Kidney epithelial cell (primary cell): Measurements from ENCODE around the gene DNPEP. TPM values are rescaled to one million over a fixed set of nuclear protein-coding genes. Genes with fewer than 3 reads are reported as not detected.
A peak's percentile ranks its signal among the peaks of the same experiment; 100 is the strongest.

Experiments used
- DNase-seq: peaks from one replicate; pipeline ENCODE4 v3.0.0-alpha.2; 2010; ENCODE audit warnings: low read depth
- H3K27me3 ChIP-seq: 2 replicates; pipeline ENCODE4 v1.6.0; 2011; ENCODE audit warnings: low read length; ENCODE audit not compliant: control insufficient read depth, insufficient read depth
- H3K36me3 ChIP-seq: 2 replicates; pipeline ENCODE4 v1.5.1; 2011; ENCODE audit warnings: low read length; ENCODE audit not compliant: control insufficient read depth, insufficient read depth
- H3K4me3 ChIP-seq: 2 replicates; pipeline ENCODE4 v1.5.1; 2011; ENCODE audit warnings: low read depth, mild to moderate bottlenecking, control low read depth, low read length
- total RNA-seq: library from RNA; depleted of rRNA; stranded (reverse); fragments of >200 nt; gene quantifications from 2 replicates; pipeline ENCODE4 v1.2.3, GENCODE V29; 2015
- TF ChIP-seq, protein P1 (sequence below): IDR thresholded peaks from 2 replicates; pipeline ENCODE4 v1.5.1; 2011; ENCODE audit warnings: mild to moderate bottlenecking, moderate library complexity, low read length, control low read depth, inconsistent platforms; ENCODE audit not compliant: insufficient read depth, poor library complexity, severe bottlenecking

Gene DNPEP
- total RNA-seq = 50.2 and 62.7 TPM in 2 replicates

DNA sequence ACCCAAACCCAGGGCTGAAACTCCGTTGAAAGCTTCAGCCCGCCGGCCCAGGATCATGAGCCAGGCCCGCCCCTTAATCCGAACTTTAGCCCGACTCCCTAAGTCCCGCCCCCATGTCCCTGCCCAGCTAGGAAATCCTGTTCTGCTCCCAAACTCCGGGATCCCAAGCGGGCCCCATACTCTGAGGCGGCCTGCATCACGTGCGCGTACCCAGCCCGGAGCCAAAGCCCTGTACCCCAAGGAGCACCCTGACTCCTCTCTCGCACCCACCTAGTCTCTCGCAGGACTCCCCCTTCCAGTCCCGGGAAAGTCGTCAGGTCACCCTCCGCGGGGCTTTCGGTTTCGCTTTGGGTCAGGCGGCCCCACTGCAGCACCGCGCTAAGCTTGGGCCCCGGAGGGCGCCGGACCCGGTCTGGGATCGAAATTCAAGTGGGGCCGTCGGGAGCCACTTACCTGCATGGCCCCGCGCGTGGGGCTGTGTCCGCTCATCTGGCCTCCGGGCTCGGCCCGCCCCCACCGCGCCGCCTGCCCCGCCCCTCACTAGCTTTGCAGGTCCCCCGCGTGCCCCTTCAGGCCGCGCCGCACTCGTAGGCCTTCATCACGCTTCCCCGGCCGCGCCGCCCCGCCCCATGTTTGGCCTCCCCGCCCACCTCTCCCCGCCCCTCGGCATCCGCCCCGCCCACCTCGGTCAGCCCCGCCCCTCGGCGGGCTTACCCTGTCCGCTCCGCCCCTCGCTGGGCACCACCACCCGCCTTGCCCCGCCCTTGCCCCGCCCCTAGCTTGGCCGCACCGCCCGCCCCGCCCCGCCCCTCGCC is at the start of gene DNPEP:
Gene DNPEP (minus strand): TSS at position 607 of the 815 bp plus-strand sequence. CDS start 118 bp downstream, at position 489.
- TF ChIP-seq, protein P1, sequence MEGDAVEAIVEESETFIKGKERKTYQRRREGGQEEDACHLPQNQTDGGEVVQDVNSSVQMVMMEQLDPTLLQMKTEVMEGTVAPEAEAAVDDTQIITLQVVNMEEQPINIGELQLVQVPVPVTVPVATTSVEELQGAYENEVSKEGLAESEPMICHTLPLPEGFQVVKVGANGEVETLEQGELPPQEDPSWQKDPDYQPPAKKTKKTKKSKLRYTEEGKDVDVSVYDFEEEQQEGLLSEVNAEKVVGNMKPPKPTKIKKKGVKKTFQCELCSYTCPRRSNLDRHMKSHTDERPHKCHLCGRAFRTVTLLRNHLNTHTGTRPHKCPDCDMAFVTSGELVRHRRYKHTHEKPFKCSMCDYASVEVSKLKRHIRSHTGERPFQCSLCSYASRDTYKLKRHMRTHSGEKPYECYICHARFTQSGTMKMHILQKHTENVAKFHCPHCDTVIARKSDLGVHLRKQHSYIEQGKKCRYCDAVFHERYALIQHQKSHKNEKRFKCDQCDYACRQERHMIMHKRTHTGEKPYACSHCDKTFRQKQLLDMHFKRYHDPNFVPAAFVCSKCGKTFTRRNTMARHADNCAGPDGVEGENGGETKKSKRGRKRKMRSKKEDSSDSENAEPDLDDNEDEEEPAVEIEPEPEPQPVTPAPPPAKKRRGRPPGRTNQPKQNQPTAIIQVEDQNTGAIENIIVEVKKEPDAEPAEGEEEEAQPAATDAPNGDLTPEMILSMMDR = no peak
- peaks cover 1% of the 10 kb centered on the region for H3K36me3 ChIP-seq
- no peaks in the 10 kb centered on the region for H3K27me3 ChIP-seq
- DNase-seq = peak; percentile 12
- H3K4me3 ChIP-seq = peak within 1 kb of the TSS; percentile 69

DNA sequence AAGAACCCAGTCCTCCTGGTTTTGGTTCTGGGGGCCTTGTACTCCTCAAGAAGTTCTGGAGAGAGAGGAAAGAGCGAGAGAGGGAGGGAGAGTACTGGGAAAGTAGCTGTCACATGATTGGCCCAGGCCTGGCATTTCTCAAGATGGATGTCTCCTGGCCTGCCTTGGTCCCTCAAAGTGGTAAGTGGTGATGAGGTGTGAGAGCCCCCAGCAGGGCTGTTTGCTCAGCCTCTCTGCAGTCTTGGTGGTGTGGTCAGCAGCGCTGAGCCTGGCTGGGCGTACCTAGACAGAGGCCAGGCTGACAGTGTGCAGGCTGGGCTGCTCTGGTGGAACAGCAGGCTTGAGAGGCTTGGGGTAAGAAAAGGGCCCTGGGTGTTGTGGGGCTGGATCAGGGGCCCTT is 49.4 kb upstream of the DNPEP start:
- peaks cover 24% of the 10 kb centered on the region for H3K27me3 ChIP-seq
- DNase-seq = no peak
- no peaks in the 10 kb centered on the region for H3K36me3 ChIP-seq
- no peak overlapping the region for H3K4me3 ChIP-seq
- TF ChIP-seq, protein P1 = no peak

DNA sequence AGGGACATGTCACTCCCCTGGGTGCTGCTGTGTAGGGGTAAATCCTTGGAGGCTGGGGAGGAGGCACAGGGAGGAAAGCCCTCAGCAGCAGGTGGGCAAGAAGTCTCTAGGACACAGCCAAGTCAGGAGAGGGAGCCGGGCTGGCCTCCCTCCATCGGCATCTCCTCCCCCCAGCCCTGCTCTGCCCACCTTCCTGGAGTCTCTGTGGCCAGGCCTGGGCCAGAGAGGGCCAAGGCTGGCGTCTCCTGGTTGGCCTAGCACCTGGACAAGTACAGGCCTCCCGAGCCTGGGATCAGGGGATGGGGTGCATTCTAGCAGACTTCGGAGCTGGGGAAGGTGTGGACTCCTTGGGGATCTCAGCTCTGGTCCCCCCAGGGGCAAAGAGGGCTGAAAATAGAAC is 48.8 kb upstream of the DNPEP start:
- TF ChIP-seq, protein P1 = no peak
- H3K36me3 ChIP-seq = no peaks in the 10 kb centered on the region
- peaks cover 24% of the 10 kb centered on the region for H3K27me3 ChIP-seq
- no peak overlapping the region for H3K4me3 ChIP-seq
- no peak for DNase-seq

DNA sequence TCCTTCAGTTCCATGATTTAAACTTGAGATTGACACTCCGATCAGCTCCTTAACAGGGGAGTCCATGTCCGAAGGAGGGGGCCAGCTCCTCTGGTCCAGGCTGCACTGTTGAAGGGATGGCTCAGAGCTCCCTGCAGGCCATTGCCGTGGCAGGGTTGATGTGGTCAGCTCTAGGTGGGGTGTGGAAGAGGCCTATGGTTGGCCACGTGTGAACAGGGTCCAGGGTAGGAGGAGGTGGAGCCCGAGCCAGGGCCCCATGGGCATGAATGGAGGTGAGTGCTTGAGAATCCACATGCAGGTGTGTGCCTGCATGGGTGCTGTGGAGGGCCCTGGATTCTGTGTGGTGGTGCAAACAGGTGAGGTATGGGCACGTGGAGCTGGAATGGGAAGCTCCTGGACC is 48.0 kb upstream of the DNPEP start:
- no peak for DNase-seq
- peaks cover 24% of the 10 kb centered on the region for H3K27me3 ChIP-seq
- TF ChIP-seq, protein P1 = no peak
- H3K36me3 ChIP-seq = no peaks in the 10 kb centered on the region
- no peak overlapping the region for H3K4me3 ChIP-seq

DNA sequence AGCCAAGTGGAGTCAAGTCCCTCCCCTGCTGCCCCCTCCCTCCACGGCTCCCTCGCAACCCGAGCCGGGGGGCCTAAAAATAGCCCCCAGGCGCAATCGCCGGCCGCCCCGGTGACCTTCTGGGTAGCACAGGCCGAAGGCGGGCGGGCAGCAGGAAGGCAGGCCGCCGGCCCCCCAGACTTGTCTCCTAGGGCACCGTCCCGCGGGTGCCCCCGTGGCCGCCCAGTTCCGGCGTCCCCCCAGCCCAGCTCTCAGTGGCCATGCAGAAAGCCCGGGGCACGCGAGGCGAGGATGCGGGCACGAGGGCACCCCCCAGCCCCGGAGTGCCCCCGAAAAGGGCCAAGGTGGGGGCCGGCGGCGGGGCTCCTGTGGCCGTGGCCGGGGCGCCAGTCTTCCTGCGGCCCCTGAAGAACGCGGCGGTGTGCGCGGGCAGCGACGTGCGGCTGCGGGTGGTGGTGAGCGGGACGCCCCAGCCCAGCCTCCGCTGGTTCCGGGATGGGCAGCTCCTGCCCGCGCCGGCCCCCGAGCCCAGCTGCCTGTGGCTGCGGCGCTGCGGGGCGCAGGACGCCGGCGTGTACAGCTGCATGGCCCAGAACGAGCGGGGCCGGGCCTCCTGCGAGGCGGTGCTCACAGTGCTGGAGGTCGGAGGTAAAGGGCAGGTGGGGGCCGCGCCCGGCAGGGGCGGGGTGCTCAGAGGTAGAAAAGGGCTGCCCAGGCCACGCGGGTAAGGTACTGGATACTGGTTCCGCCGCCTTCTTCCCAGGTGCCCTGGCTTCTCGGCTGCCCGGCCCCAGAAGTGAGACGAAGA is 47.2 kb upstream of the DNPEP start, which contains the start of gene SPEG:
Gene SPEG (plus strand): TSS at position 126 of the 808 bp plus-strand sequence. CDS start 135 bp downstream, at position 261.
- TF ChIP-seq, protein P1 = no peak
- Histone ChIP-seq H3K27me3 (peaks cover 24% of the 10 kb centered on the region), H3K36me3 (no peaks in the 10 kb centered on the region), H3K4me3 (peak within 1 kb of the TSS; percentile 14)
- DNase-seq = no peak
